Right cardiac atrium (tissue), 5 donors: ENCODE measurements around the gene SUSD5. TPM values are rescaled to one million over a fixed set of nuclear protein-coding genes. Genes with fewer than 3 reads are reported as not detected.

Experiments used
- ATAC-seq, 2 donors: fragments of 200-7000 bp; cut with Tn5 transposase; one replicate each; pipeline versions ENCODE4 v1.8.0 to v1.9.1; 2020; ENCODE audit warnings: moderate library complexity in 2 of 2, mild to moderate bottlenecking in 1 of 2
- DNase-seq, 3 donors: peaks; one replicate each; pipeline ENCODE4 v3.0.0-alpha.2; 2020
- H3K27ac ChIP-seq: one replicate; pipeline ENCODE4 v1.5.1; 2013; ENCODE audit warnings: mild to moderate bottlenecking, low read length, control low read depth, moderate library complexity
- H3K27me3 ChIP-seq: one replicate; pipeline ENCODE4 v1.6.1; 2013; ENCODE audit not compliant: control insufficient read depth, insufficient read depth
- H3K4me1 ChIP-seq: one replicate; pipeline ENCODE4 v1.6.1; 2013; ENCODE audit warnings: low read length; ENCODE audit not compliant: control insufficient read depth, insufficient read depth
- H3K4me3 ChIP-seq: one replicate; pipeline ENCODE4 v1.5.1; 2013; ENCODE audit warnings: low read length, control low read depth
- H3K9me3 ChIP-seq: one replicate; pipeline ENCODE4 v1.6.1; 2013; ENCODE audit warnings: low read length; ENCODE audit not compliant: control insufficient read depth
- WGBS: extraction: QIAGEN DNeasy Blood & Tissue Kit; methylation state at CpG from one replicate; pipeline ENCODE4 v1.1.7; 2013; 5-methylcytosine and 5-hydroxymethylcytosine counted together
- intact Hi-C, 4 donors: fragments of 100-400 bp; cut with DNase I; formaldehyde crosslinking; loops; one replicate each; pipeline versions ENCODE4 v1.11.0 to v1.14.0; 2022 to 2023
- polyA plus RNA-seq: library from polyadenylated mRNA; stranded (reverse); fragments of 200-250 nt; gene quantifications from one replicate; pipeline ENCODE4 v1.2.3, GENCODE V29; 2013
- total RNA-seq, 4 donors: library from RNA; stranded (reverse); fragmentation: NEBNext Ultra II Directional; extraction: Animal tissue kit (Norgen Biotek cat#: 25700); gene quantifications; one replicate each; pipeline ENCODE4 v1.2.1, GENCODE V29; 2021
- donor health status: healthy with polysubstance abuse.
- donor health status: DM: no; HTN: yes; CAD: no.
- donor health status: DM: no; HTN: no; CAD: no.
- donor health status: DM: no; HTN: yes; CAD: no; lungs with severe emphysema.
- donor health status: DM: yes; HTN: yes; CAD: no.

The SUSD5 gene
- total and polyA plus RNA-seq, 5 donors, result 0.53 to 10.0 (median 1.3) TPM

DNA sequence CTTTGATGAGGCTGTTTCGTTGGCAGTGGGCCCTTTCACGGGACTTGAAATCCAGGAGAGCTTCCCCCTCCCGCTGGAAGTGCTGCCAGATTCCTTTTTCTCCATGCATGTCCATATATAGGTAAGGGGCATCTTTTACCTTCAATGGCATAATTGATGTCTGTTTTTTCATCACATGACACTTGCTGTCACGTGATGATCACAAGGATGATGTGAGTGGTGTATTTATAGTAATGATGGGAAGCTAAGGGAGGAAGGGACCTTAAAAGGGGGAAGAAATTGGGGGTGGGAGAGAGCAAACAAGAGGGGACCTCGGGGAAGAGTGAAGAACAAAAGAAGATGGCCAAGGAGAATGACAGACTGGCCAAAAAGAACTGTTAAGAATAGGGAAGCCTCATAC is 11.3 kb upstream of the SUSD5 start:
- H3K9me3 ChIP-seq, result no peaks in the 10 kb centered on the region
- no peak overlapping the region for H3K4me3 ChIP-seq
- H3K4me1 ChIP-seq, result no peaks in the 10 kb centered on the region
- H3K27me3 ChIP-seq, result no peaks in the 10 kb centered on the region
- no peak for ATAC-seq
- DNase-seq, result no peak
- intact Hi-C loops, result loop anchor here in 1 of 4 donors (10.0 kb wide), 1 partner anchor 95 kb away; no protein-coding TSS in a partner anchor
- 61% methylated on average over 5 of the region's 5 CpGs for WGBS
- H3K27ac ChIP-seq, result no peak overlapping the region

DNA sequence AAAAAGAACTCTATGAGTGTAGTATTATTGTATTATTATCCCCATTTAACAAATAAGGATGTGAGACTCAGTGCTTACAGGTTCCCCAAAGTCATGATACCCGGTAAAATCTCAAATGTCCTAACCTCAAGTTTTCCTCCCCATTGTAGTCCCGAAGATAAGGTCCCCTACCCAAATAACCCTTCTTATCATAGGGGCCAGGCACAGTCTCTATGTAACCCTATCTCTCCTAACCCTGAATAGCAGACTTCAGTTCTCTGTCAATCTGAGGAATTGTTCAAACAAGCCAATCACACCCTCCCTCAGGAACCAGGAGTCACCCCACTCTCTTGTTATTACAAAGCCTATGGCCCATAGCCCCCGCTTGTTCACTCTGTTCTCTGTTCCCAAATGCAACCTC is 10.5 kb upstream of the SUSD5 start:
- Histone ChIP-seq H3K4me1 (no peaks in the 10 kb centered on the region), H3K4me3 (no peak overlapping the region), H3K27me3 (no peaks in the 10 kb centered on the region), H3K9me3 (no peaks in the 10 kb centered on the region), H3K27ac (no peak overlapping the region)
- no peak for ATAC-seq
- DNase-seq, result no peak
- intact Hi-C loops, result loop anchor here in 1 of 4 donors (10.0 kb wide), 1 partner anchor 94 kb away; no protein-coding TSS in a partner anchor
- WGBS, result 67% methylated on average over 3 of the region's 3 CpGs

DNA sequence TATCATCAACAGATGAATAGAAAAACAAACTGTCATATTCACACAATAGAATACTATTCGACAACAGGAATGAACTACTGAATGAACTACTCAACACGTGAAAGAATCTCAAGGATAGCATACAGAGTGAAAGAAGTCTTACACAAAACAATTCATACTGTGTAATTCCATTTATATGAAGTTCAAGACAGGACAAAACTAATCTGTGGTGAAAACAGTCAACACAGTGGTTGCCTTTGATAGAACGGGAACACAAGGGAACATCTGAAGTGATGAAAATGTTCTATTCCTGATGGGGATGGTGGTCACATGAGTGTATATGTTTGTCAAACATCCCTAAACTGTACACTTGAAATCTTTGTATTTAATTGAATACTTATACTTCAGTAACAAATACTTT is 2.6 kb upstream of the SUSD5 start:
- intact Hi-C loops, result loop anchor here in 1 of 4 donors (10.0 kb wide), 1 partner anchor 86 kb away; no protein-coding TSS in a partner anchor
- ATAC-seq, result no peak
- WGBS, result 74% methylated on average over 3 of the region's 3 CpGs

DNA sequence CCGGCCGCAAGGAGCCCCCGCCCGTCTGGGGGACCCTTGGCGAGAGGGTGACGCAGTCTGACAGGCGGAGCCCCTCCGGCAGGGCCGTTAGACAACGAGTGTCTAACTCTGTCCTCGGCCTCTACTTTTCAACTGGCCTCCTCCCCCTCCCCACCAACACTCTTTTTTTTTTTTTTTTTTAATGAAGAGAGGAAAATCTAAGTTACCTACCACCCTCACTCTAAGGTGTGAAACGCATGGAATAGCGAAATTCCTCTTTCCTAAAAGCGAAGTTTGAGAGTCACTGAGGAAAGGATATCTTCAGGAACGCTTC is 521 bp upstream of the SUSD5 start:
- no peaks in the 10 kb centered on the region for H3K4me1 ChIP-seq
- H3K9me3 ChIP-seq, result no peaks in the 10 kb centered on the region
- WGBS, result 9% methylated on average over 15 of the region's 15 CpGs
- peaks cover 2% of the 10 kb centered on the region for H3K27me3 ChIP-seq
- H3K27ac ChIP-seq, result no peak overlapping the region
- peak overlapping the region; percentile 44 for H3K4me3 ChIP-seq
- intact Hi-C loops, result no loop called here
- DNase-seq (no peak), ATAC-seq (no peak)

More for the DNA sequence above, 2.6 kb upstream of the SUSD5 start:
- Histone ChIP-seq H3K27me3 (peaks cover 2% of the 10 kb centered on the region), H3K9me3 (no peaks in the 10 kb centered on the region), H3K4me3 (no peak overlapping the region), H3K4me1 (no peaks in the 10 kb centered on the region), H3K27ac (no peak overlapping the region)
- DNase-seq, result no peak

DNA sequence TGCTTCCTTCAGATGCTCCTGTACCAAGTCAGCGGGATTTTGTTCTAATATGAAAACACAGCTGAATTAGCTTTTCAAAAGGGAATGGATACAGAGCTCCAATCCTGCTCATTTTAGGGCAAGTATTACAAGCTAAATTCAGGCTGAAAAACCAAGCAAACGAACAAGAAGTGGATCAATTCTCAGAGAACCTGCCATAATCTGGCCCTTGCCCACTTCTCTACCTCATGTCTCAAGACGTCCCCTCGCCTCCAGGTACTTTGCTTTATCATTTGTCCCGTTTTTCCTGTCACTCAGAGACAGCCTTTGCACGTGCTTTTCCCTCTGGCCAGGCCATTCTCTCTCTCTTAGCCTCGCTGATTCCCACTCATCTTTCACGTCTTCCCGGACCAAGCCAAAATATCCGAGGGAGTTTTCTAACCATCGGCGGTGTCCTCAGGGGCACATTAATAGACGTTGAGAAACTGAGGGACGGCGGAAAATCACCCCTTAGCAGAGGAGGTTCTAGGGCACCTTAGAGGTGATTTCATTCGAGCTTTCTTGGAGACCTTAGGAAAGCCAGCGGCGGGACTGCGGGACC is 654 bp downstream of the SUSD5 start:
- Histone ChIP-seq H3K27me3 (peaks cover 2% of the 10 kb centered on the region), H3K4me3 (peak overlapping the region; percentile 44)
- intact Hi-C loops, result no loop called here

DNA sequence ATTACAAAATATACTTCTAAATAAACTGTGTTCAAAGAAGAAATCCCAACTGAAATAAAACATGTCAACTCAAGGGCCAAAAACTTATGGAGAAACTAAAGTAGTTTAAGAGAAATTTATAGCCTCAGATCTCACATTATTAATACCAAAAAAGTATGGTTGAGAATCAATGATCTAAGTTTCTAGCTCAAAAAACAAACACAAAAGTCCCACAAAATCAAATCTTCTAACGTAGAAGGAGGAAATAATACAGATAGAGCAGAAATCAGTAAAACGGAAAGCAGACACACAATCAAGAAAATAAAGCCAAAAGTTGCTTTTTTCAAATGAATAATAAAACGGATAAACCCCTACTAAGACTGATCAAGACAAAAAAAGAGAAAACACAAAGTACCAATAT is 2.9 kb downstream of the SUSD5 start:
- H3K27ac ChIP-seq, result no peak overlapping the region
- no peak for DNase-seq
- no peak for ATAC-seq
- H3K27me3 ChIP-seq, result peaks cover 2% of the 10 kb centered on the region
- H3K9me3 ChIP-seq, result no peaks in the 10 kb centered on the region
- intact Hi-C loops, result no loop called here
- 80% methylated on average over 3 of the region's 3 CpGs for WGBS
- no peak overlapping the region for H3K4me3 ChIP-seq
- H3K4me1 ChIP-seq, result no peaks in the 10 kb centered on the region

More for the DNA sequence above, 654 bp downstream of the SUSD5 start:
- 3% methylated on average over 19 of the region's 19 CpGs for WGBS
- Histone ChIP-seq H3K9me3 (no peaks in the 10 kb centered on the region), H3K27ac (no peak overlapping the region), H3K4me1 (no peaks in the 10 kb centered on the region)
- ATAC-seq, result no peak
- DNase-seq, result no peak

DNA sequence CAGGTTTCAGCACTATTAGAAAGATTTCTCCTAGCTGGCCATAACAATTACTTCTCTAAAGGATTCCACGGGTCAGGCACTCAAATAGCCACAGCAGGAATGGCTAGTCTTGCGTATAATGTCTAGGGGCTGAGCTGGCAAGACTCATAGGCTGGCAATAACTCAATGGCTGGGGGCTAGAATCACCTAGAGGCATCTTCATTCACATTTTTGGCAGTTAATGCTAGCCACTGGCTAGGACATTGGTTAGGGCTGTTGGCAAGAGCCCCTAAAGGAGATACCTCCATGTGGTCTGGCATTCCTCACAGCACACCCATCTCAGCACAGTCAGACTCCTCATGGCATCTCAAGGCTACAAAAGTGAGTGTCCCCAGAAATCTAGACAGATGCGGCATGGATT is 6.2 kb downstream of the SUSD5 start:
- ATAC-seq (no peak), DNase-seq (no peak)
- H3K27me3 ChIP-seq, result no peaks in the 10 kb centered on the region
- H3K4me1 ChIP-seq, result no peaks in the 10 kb centered on the region
- 88% methylated on average over 3 of the region's 3 CpGs for WGBS
- intact Hi-C loops, result no loop called here
- no peak overlapping the region for H3K27ac ChIP-seq
- H3K9me3 ChIP-seq, result no peaks in the 10 kb centered on the region
- no peak overlapping the region for H3K4me3 ChIP-seq

DNA sequence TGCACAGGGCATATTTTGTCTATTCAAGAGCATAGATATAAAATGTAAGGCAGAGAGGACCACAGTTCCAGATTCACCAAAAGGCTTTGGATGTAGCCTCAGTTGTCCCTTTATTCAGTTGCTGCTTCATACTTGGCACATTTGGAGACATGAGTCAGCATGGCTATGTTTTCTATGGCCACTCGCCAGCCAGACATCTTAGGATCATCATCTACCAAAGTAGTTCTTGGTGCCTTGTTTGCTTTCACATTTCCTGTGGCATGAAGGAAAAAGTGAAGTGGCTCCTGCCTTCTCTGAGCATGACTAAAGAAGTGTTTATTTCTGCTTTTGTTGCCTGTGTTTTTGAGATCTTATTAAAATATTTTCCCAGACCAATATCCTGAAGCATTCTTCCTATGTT is 7.2 kb downstream of the SUSD5 start:
- peak in 2 of 3 donors; percentile 13 to 46 for DNase-seq
- ATAC-seq, result no peak
- no peak overlapping the region for H3K27ac ChIP-seq
- 76% methylated on average over 1 of the region's 1 CpG for whole genome bisulfite sequencing
- H3K4me3 ChIP-seq, result no peak overlapping the region
- H3K4me1 ChIP-seq, result no peaks in the 10 kb centered on the region
- H3K9me3 ChIP-seq, result no peaks in the 10 kb centered on the region
- H3K27me3 ChIP-seq, result no peaks in the 10 kb centered on the region
- intact Hi-C loops, result no loop called here

DNA sequence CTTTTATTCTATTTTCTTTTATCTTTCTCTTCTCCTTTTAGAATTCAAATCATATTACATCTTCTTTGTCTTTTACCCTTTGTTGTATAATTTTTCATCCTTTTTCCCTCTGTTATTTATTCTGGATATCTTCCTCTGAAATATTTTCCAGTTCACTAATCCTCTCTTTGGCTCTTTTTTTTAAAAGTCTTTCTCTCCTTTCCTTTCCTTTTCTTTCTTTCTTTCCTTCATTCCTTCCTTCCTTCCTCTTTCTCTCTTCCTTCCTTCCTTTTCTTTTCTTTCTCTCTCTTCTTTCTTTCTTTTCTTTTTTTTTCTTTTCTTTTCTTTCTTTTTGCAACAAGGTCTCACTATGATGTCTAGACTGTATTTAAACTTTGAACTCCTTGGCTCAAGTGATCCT is 9.3 kb downstream of the SUSD5 start:
- Histone ChIP-seq H3K9me3 (no peaks in the 10 kb centered on the region), H3K4me1 (no peaks in the 10 kb centered on the region), H3K4me3 (no peak overlapping the region), H3K27me3 (no peaks in the 10 kb centered on the region), H3K27ac (no peak overlapping the region)
- intact Hi-C loops, result no loop called here
- DNase-seq (no peak), ATAC-seq (no peak)

DNA sequence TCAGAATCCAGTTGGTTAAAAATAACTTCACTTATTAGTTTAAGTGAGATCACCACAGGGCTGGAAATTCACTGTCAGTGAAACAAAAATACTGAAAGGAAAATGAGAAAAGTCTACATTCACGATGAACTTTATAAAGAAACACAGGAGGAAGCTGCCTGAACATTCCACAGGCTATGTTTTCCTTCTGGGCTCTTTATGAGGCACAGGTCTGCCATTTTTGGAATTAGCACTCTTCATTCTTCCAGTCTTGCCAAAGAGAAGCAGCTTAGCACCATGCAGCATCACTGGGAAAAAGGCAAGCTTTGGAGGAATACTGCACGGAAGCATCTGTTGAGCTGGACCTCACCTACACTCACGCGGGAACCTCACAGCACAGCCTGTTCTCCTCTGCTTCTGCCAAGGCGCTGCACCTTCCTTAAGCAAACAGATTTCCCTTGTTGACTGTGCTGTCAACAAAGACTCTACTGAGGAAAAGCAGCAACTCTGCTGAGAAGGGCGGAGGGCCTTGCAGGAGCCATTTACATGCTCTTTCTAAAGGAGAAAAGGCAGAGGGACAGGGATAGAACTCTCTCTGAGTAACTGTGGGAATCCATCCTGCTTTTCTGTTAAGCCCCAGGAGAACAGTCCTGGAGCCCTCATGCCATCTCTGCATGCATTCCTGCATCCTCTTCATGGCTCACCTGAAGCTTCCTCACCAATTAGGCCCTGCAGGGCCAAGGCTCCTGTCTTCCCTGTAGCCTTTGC is 15.7 kb downstream of the SUSD5 start:
- DNase-seq, result no peak
- Histone ChIP-seq H3K4me1 (no peaks in the 10 kb centered on the region), H3K4me3 (no peak overlapping the region), H3K9me3 (no peaks in the 10 kb centered on the region), H3K27ac (no peak overlapping the region), H3K27me3 (no peaks in the 10 kb centered on the region)
- WGBS, result 67% methylated on average over 6 of the region's 6 CpGs
- ATAC-seq, result no peak
- intact Hi-C loops, result no loop called here

DNA sequence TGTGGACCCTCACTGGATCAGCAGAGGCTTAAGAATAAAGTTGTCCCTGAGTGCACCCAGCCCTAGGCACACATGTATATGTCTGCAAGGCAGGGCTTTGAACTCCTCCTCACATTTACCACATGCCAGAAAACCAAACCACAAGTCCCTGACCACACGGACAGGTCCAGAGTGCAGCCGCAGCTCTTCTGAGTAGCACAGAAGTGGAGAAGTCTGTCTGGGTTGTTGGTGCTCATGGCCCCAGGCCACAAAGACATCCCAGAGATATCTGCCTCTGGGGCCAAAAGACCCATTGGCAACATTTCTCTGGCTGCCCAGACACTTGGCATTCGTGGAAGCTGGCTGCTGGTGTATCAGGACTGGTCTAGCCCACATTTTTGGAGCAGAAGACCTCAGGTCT is 17.4 kb downstream of the SUSD5 start:
- DNase-seq, result no peak
- no peak for ATAC-seq
- H3K4me3 ChIP-seq, result no peak overlapping the region
- H3K27me3 ChIP-seq, result no peaks in the 10 kb centered on the region
- H3K4me1 ChIP-seq, result no peaks in the 10 kb centered on the region
- 89% methylated on average over 3 of the region's 3 CpGs for whole genome bisulfite sequencing
- intact Hi-C loops, result no loop called here
- no peak overlapping the region for H3K27ac ChIP-seq
- no peaks in the 10 kb centered on the region for H3K9me3 ChIP-seq
